Stomach (tissue), 4 donors: ENCODE data around the gene CDRT4.

Source experiments
- EP300 ChIP-seq: sonication (generic); formaldehyde crosslinking; IDR thresholded peaks from one replicate; pipeline ENCODE4 v1.6.1; 2017; ENCODE audit warnings: antibody characterized with exemption
- POLR2A ChIP-seq, 4 donors: fragments of 450-650 bp; IDR thresholded peaks; one replicate each; pipeline ENCODE4 v1.6.1; 2016; ENCODE audit warnings: antibody characterized with exemption in 4 of 4, control low read depth in 2 of 4, mild to moderate bottlenecking in 1 of 4, moderate library complexity in 1 of 4
- POLR2AphosphoS5 ChIP-seq, 3 donors: sonication (generic); formaldehyde crosslinking; IDR thresholded peaks; one replicate each; pipeline ENCODE4 v1.6.1; 2016; ENCODE audit warnings: antibody characterized with exemption in 3 of 3
- TF ChIP-seq, protein P1 (sequence below), 7 experiments: fragments of 450-650 bp in 4 of 7; fragments of 200-600 bp in 3 of 7; sonication (generic) in 3 of 7; IDR thresholded peaks; one replicate each; pipeline ENCODE4 v1.5.1; 2016 to 2019; ENCODE audit warnings: antibody characterized with exemption in 7 of 7, control low read depth in 2 of 7, mild to moderate bottlenecking in 1 of 7

DNA sequence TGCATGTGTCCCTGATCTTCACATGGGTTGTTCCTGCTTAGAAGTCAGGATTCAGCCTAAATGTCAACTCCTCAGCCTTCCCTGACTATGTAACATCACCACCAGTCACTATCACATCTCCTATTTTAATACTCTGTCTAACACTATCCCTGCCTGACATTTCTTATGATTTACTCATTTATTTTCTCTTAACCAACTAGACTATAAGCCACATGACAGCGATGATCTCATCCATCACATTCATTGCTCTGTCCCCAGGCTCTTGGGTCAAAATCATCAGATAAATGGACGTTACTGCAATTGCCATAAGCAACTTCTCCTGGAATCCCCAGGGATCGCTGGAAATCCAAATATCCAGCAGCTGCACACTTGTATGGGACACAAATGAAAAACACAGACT lies 15.7 kb downstream of the CDRT4 start:
- TF ChIP-seq, protein P1, sequence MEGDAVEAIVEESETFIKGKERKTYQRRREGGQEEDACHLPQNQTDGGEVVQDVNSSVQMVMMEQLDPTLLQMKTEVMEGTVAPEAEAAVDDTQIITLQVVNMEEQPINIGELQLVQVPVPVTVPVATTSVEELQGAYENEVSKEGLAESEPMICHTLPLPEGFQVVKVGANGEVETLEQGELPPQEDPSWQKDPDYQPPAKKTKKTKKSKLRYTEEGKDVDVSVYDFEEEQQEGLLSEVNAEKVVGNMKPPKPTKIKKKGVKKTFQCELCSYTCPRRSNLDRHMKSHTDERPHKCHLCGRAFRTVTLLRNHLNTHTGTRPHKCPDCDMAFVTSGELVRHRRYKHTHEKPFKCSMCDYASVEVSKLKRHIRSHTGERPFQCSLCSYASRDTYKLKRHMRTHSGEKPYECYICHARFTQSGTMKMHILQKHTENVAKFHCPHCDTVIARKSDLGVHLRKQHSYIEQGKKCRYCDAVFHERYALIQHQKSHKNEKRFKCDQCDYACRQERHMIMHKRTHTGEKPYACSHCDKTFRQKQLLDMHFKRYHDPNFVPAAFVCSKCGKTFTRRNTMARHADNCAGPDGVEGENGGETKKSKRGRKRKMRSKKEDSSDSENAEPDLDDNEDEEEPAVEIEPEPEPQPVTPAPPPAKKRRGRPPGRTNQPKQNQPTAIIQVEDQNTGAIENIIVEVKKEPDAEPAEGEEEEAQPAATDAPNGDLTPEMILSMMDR (IDR thresholded peaks at IDR 0.05), result no peak
- no peak for TF ChIP-seq EP300
- no peak for TF ChIP-seq POLR2A (IDR thresholded peaks at IDR 0.05)
- TF ChIP-seq POLR2AphosphoS5 (IDR thresholded peaks at IDR 0.05), result no peak
